GM18520 (cell line): ENCODE results near the gene TRMT112.
"Not testable (repeated sequence)": the region's sequence is repeated elsewhere in the genome, so short reads cannot be mapped to it uniquely, and the experiment has no call there.

ENCODE experiments used
- ATAC-seq: cut with Tn5 transposase; IDR thresholded peaks from one replicate; pipeline ENCODE4 v1.9.1; 2021; ENCODE audit not compliant: unreplicated experiment

TRMT112 gene

GRCh38 chr11:64331569-64332371 is 14.4 kb upstream of the TRMT112 start:
- peak; percentile 54 for ATAC-seq

- ATAC-seq: no peak
These were observed 13.5 kb upstream of the TRMT112 start for GRCh38 chr11:64330888-64331287.

DNA sequence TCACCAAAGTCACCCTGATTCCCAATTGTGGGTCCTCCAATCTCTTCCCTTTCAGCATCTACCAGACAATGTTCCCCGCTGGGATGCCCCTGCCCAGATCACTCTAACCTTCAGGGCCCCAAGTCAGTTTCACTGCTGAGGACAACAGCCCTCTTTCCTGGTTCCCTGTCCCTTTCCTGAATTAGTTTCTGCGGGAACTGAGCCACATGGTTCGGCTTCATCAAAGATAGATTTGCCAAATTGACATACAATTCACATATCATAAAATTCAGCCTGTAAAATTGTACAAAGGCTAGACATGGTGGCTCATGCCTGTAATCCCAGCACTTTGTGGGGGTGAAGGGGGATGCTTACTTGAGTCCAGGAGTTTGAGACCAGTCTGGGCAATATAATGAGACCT is 10.6 kb upstream of the TRMT112 start:
- no peak for ATAC-seq

- ATAC-seq: no peak
These were observed 10.0 kb upstream of the TRMT112 start for GRCh38 chr11:64327375-64327774.

- ATAC-seq: no peak
These were observed 7.5 kb upstream of the TRMT112 start for GRCh38 chr11:64324692-64325469.

DNA sequence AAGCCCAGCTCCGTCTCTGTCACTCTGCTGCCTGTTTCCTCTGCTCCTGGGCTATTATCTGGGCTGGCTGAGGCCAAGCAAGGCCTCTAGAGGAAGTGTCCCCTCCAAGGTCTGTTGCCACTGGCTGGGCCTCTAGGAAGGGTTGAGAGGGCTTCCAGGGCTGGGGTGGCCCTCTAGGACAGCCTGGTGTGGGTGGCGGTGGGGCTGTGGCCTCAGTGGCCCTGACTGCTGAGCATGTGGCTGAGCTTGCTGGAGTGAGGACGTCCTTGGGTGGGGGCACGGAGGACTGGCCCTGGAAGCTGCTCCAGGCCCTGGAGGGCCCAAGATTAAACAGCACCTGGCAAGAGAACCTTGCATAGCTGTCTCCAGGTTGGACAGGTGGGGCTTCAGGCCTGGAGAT is 6.6 kb upstream of the TRMT112 start:
- ATAC-seq: not testable (repeated sequence)

- no peak for ATAC-seq
These were observed 6.0 kb upstream of the TRMT112 start for GRCh38 chr11:64323373-64323772.

DNA sequence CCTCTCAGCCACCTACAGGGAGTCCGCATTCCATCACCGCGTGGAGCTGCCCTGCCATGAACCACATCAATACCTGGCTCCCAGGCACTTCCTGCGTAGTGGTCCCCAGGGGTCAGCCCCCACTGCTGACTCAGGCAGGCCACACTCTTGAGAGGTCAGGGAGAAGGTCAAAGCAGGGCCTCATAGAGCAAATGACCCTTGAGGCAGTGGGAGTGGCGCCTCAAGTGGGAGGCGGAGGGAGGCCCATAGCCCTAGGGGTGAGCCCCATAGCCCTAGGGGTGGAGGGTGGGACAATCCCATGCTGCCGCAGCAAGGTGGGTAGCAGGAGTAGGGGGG is 5.5 kb upstream of the TRMT112 start:
- no peak for ATAC-seq

DNA sequence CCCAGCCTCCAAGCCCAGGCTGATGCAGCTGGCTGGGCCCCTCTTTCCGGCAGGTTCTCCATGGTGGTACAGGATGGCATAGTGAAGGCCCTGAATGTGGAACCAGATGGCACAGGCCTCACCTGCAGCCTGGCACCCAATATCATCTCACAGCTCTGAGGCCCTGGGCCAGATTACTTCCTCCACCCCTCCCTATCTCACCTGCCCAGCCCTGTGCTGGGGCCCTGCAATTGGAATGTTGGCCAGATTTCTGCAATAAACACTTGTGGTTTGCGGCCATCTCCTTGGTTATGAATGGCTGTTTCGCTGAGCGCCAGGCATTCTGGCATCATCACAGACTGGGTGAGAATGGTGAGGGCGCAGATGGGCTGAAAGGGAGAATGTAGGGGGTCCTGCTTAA is 4.2 kb upstream of the TRMT112 start:
- ATAC-seq: no peak

DNA sequence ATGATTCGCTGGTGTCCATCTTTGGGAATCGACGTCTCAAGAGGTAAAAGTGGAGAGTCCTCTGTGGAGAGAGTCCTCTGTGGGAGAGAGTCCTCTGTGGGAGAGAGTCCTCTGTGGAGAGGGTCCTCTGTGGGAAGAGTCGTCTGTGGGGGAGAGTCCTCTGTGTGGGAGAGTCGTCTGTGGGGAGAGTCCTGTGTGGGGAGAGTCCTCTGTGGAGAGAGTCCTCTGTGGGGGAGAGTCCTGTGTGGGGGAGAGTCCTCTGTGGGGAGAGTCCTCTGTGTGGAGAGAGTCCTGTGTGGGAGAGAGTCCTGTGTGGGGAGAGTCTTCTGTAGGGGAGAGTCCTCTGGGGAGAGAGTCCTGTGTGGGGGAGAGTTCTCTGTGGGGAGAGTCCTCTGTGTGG is 3.7 kb upstream of the TRMT112 start:
- ATAC-seq: no peak

GRCh38 chr11:64320556-64320955 is 3.2 kb upstream of the TRMT112 start:
- ATAC-seq: no peak

GRCh38 chr11:64318766-64319761 is 1.7 kb upstream of the TRMT112 start:
- no peak for ATAC-seq

DNA sequence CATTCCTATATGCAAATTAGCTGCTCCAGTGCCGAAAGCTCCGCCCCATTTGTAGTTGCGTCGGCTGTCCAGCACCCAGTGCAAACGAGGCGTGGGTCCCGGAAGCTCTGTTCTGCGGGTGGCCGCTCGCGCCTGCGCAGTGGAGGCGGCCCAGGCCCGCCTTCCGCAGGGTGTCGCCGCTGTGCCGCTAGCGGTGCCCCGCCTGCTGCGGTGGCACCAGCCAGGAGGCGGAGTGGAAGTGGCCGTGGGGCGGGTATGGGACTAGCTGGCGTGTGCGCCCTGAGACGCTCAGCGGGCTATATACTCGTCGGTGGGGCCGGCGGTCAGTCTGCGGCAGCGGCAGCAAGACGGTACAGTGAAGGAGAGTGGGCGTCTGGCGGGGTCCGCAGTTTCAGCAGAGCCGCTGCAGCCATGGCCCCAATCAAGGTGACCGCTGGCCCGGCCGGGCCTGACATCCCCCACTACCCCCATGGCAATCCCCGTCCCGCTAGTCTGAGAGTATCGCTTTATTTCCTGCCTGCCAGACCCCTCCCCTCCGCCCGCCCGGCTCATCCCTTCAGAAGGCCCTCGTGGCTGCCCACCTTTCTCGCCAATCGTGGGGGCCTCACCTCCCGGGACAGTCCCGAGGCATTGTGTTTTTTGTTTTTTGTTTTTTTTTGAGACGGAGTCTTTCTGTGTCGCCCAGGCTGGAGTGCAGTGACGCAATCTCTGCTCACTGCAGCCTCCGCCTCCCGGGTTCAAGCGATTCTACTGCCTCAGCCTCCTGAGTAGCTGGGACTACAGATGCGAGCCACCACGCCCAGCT is 804 bp upstream of the TRMT112 start, which contains the start of gene PRDX5:
TSS of gene PRDX5 (plus strand) at position 161 of the 805 bp plus-strand sequence. CDS start at position 256, 95 bp downstream.
- ATAC-seq: peak; percentile 66

GRCh38 chr11:64316672-64317324 is 561 bp downstream of the TRMT112 start:
- no peak for ATAC-seq

DNA sequence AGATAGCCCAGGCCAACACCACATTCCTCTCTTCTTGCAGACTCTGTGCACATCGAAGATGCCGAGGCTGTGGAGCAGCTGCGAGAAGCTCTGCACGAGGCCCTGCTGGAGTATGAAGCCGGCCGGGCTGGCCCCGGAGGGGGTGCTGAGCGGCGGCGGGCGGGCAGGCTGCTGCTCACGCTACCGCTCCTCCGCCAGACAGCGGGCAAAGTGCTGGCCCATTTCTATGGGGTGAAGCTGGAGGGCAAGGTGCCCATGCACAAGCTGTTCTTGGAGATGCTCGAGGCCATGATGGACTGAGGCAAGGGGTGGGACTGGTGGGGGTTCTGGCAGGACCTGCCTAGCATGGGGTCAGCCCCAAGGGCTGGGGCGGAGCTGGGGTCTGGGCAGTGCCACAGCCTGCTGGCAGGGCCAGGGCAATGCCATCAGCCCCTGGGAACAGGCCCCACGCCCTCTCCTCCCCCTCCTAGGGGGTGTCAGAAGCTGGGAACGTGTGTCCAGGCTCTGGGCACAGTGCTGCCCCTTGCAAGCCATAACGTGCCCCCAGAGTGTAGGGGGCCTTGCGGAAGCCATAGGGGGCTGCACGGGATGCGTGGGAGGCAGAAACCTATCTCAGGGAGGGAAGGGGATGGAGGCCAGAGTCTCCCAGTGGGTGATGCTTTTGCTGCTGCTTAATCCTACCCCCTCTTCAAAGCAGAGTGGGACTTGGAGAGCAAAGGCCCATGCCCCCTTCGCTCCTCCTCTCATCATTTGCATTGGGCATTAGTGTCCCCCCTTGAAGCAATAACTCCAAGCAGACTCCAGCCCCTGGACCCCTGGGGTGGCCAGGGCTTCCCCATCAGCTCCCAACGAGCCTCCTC is 1.5 kb downstream of the TRMT112 start:
- not testable (repeated sequence) for ATAC-seq

DNA sequence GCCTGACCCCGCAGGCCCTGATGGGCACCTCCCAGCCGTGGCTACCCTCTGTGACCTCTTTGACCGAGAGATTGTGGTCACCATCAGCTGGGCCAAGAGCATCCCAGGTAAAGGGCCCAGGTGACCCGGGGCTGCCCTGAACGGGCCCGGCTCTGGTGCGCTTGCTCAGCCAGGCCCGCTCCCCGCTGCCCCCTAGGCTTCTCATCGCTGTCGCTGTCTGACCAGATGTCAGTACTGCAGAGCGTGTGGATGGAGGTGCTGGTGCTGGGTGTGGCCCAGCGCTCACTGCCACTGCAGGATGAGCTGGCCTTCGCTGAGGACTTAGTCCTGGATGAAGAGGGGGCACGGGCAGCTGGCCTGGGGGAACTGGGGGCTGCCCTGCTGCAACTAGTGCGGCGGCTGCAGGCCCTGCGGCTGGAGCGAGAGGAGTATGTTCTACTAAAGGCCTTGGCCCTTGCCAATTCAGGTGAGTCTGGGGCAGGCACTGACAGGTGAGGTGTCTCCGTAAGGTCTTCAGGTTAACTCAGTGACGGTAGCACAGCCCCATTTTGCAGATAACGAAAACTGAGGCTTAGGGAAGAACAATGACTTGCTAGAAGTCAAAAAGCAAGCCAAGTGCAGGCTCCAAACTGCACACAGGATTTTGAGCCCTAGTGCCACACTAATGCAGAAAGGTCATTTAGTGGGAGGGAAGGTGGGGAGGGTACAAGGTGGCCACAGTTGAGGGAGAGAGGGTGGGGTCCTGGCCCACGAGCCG is 2.4 kb downstream of the TRMT112 start:
- no peak for ATAC-seq

DNA sequence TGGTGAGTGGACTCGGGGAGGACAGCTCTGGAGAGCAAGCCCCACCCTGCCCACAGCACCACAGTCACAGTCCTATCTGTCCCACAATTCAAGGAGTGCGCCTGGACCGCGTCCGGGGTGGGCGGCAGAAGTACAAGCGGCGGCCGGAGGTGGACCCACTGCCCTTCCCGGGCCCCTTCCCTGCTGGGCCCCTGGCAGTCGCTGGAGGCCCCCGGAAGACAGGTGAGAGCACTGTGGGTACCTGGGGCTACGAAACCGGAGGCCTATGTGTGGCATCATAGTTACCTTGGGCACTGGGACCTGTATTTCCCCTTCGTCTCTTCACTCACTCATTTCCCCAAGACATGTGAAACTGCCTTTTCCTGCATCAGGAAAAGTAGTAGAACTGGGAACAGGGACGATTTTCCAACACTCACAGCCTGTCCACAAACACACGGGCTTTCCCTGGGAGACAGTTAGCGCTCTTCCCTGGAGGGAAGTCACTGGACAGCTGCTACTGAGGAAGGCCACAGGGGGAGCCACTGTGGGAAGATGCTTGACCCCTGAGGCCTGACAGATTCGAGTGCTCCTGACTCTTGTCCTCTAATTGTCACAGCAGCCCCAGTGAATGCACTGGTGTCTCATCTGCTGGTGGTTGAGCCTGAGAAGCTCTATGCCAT is 3.1 kb downstream of the TRMT112 start:
- ATAC-seq: no peak
